Measurements from ENCODE around the gene ISOC1. TPM values are rescaled to one million over a fixed set of nuclear protein-coding genes. Genes with fewer than 3 reads are reported as not detected.

The ISOC1 gene
- total RNA-seq, 2 experiments from 2014 or later: 6.6 to 7.1 TPM

DNA sequence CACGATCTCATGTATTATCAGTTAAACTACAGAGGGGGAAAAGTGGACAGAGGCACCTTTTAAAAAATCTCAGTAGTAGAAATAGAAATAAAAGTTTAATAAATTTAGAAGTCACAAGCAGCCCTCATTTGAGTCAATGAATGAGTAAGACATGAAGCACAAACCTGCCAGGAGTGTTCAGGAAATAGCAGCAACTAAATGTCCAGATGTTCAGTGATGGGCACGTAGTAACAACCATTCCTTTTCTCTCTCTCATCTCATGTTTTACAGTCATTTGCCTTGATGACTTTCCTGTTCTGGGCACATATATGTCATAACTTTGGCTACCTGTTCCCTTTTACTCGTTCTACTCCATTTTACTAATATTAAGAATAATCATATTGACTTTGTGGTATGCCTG lies 17.7 kb downstream of the ISOC1 start:
- no peaks in the 10 kb centered on the region for H3K27me3 ChIP-seq (ENCODE audit: control insufficient read depth in 1 of 2, insufficient read depth in 2 of 2, low read length in 2 of 2)
- H3K4me1 ChIP-seq (ENCODE audit: insufficient read depth, low read length): no peaks in the 10 kb centered on the region
- intact Hi-C loops (cut with DNase I, micrococcal nuclease): no loop called here
- CTCF ChIA-PET: interaction anchor here (1.8 kb wide), 1 partner anchor 12 kb away, joined by 4 read pairs; no protein-coding TSS in a partner anchor
- H3K36me3 ChIP-seq (ENCODE audit: insufficient read depth, low read length): peaks cover 27% of the 10 kb centered on the region
- TF ChIP-seq, protein P1, sequence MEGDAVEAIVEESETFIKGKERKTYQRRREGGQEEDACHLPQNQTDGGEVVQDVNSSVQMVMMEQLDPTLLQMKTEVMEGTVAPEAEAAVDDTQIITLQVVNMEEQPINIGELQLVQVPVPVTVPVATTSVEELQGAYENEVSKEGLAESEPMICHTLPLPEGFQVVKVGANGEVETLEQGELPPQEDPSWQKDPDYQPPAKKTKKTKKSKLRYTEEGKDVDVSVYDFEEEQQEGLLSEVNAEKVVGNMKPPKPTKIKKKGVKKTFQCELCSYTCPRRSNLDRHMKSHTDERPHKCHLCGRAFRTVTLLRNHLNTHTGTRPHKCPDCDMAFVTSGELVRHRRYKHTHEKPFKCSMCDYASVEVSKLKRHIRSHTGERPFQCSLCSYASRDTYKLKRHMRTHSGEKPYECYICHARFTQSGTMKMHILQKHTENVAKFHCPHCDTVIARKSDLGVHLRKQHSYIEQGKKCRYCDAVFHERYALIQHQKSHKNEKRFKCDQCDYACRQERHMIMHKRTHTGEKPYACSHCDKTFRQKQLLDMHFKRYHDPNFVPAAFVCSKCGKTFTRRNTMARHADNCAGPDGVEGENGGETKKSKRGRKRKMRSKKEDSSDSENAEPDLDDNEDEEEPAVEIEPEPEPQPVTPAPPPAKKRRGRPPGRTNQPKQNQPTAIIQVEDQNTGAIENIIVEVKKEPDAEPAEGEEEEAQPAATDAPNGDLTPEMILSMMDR (IDR thresholded peaks at IDR 0.05): no peak
- H3K4me1 Mint-ChIP-seq (ENCODE audit: low read depth): no peaks in the 10 kb centered on the region
- POLR2A ChIA-PET: interaction anchor here (1.8 kb wide), 1 partner anchor 18 kb away, joined by 7 read pairs; the partner anchor contains the start of gene ISOC1
- no peak for ATAC-seq (ENCODE audit: poor library complexity)
- H3K9me3 Mint-ChIP-seq: no peaks in the 10 kb centered on the region
- H3K4me3 ChIP-seq (ENCODE audit: low read length): no peak overlapping the region
- no peak overlapping the region for H3K27ac ChIP-seq (ENCODE audit: low read depth in 1 of 2, low read length in 2 of 2)
- DNase-seq: no peak
- H3K27me3 Mint-ChIP-seq: no peaks in the 10 kb centered on the region
- no peaks in the 10 kb centered on the region for H3K9me3 ChIP-seq (ENCODE audit: control insufficient read depth in 1 of 2, insufficient read depth in 1 of 2, low read length in 2 of 2)
- H3K4me3 Mint-ChIP-seq: no peak overlapping the region
- H3K27ac Mint-ChIP-seq: no peak overlapping the region
- H3K36me3 Mint-ChIP-seq (ENCODE audit: low read depth): peaks cover 54% of the 10 kb centered on the region

GRCh38 chr5:129113867-129114266 lies 19.3 kb downstream of the ISOC1 start:
- no peak overlapping the region for H3K27ac ChIP-seq (ENCODE audit: low read depth in 1 of 2, low read length in 2 of 2)
- TF ChIP-seq, protein P1 (IDR thresholded peaks at IDR 0.05): no peak
- Mint-ChIP-seq H3K4me1 (ENCODE audit: low read depth) (no peaks in the 10 kb centered on the region), H3K27me3 (no peaks in the 10 kb centered on the region), H3K36me3 (ENCODE audit: low read depth) (peaks cover 43% of the 10 kb centered on the region), H3K27ac (no peak overlapping the region), H3K4me3 (no peak overlapping the region), H3K9me3 (no peaks in the 10 kb centered on the region)
- ChIA-PET POLR2A (no interaction called here), CTCF (no interaction called here)
- DNase-seq (no peak), ATAC-seq (ENCODE audit: poor library complexity) (no peak)
- intact Hi-C loops (cut with DNase I, micrococcal nuclease): no loop called here
- H3K9me3 ChIP-seq (ENCODE audit: control insufficient read depth in 1 of 2, insufficient read depth in 1 of 2, low read length in 2 of 2): no peaks in the 10 kb centered on the region
- H3K27me3 ChIP-seq (ENCODE audit: control insufficient read depth in 1 of 2, insufficient read depth in 2 of 2, low read length in 2 of 2): no peaks in the 10 kb centered on the region
- H3K4me1 ChIP-seq (ENCODE audit: insufficient read depth, low read length): no peaks in the 10 kb centered on the region
- H3K36me3 ChIP-seq (ENCODE audit: insufficient read depth, low read length): peaks cover 16% of the 10 kb centered on the region
- H3K4me3 ChIP-seq (ENCODE audit: low read length): no peak overlapping the region

DNA sequence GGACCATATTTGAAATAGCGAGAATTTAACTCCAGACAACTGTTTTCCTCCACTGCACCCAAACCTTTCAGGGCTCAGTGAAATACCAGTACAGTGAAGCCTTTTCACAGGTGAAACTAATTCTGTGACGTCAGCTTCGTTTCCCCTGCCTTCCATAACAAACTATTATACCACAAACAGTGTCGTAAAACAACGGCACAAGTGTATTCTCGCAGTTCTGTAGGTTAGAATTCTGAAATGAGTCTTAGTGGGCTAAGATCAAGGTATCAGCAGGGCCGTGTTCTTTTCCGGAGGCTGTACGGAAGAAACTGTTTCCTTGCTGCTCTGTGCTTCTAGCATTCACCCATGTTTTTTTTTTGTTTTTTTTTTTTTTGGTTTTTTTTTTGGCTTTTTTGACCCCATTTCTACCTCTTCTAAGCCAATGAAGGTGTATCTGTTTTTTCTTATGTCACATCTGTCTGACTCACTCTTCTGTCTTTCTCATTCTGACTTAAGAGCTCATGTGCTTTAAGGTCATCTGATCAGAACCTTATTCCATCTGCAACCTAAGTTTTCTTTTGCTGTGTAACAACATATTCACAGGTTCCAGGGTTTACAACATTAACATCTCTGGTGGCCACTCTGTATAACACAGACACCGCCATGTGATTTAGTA lies 20.1 kb downstream of the ISOC1 start:
- H3K36me3 Mint-ChIP-seq (ENCODE audit: low read depth): peaks cover 35% of the 10 kb centered on the region
- peak in 4 of 14 experiments; percentile 8 to 49 (median 30) for DNase-seq
- CTCF ChIA-PET: interaction anchor here (2.1 kb wide), 1 partner anchor 20 kb away, joined by 7 read pairs; the partner anchor contains the start of gene ISOC1
- TF ChIP-seq, protein P1 (IDR thresholded peaks at IDR 0.05): no peak
- H3K27ac Mint-ChIP-seq: peak overlapping the region; percentile 73
- no peak overlapping the region for H3K4me3 Mint-ChIP-seq
- intact Hi-C loops (cut with DNase I, micrococcal nuclease): no loop called here
- POLR2A ChIA-PET: interaction anchor here (0.5 to 1.2 kb wide), 2 partner anchors 10 to 20 kb away, joined by 3 to 5 read pairs; partner anchors contain the start of gene ISOC1
- ATAC-seq (ENCODE audit: poor library complexity): peak; percentile 83
- Histone ChIP-seq H3K27me3 (ENCODE audit: control insufficient read depth in 1 of 2, insufficient read depth in 2 of 2, low read length in 2 of 2) (no peaks in the 10 kb centered on the region), H3K9me3 (ENCODE audit: control insufficient read depth in 1 of 2, insufficient read depth in 1 of 2, low read length in 2 of 2) (no peaks in the 10 kb centered on the region), H3K27ac (ENCODE audit: low read depth in 1 of 2, low read length in 2 of 2) (no peak overlapping the region), H3K36me3 (ENCODE audit: insufficient read depth, low read length) (peaks cover 16% of the 10 kb centered on the region), H3K4me1 (ENCODE audit: insufficient read depth, low read length) (no peaks in the 10 kb centered on the region), H3K4me3 (ENCODE audit: low read length) (no peak overlapping the region)
- no peaks in the 10 kb centered on the region for H3K4me1 Mint-ChIP-seq (ENCODE audit: low read depth)
- no peaks in the 10 kb centered on the region for H3K9me3 Mint-ChIP-seq
- no peaks in the 10 kb centered on the region for H3K27me3 Mint-ChIP-seq

All from CD4-positive, alpha-beta T cell (primary cell).